Measurements from ENCODE around the gene NCAM2.

The NCAM2 gene

GRCh38 chr21:21226472-21226871, 228.3 kb downstream of the NCAM2 start:
- in situ Hi-C loops (cut with MboI; ENCODE audit: low pct_unique_long_range_greater_than_20kb, low sequenced_read_pairs, unreplicated experiment): no loop called here
- TF ChIP-seq CTCF (IDR thresholded peaks at IDR 0.05; ENCODE audit: extremely low read depth, insufficient read depth, missing control alignments): no peak
- DNase-seq (ENCODE audit: low spot score): no peak

GRCh38 chr21:21230672-21231071, 232.5 kb downstream of the NCAM2 start:
- DNase-seq (ENCODE audit: low spot score): no peak
- TF ChIP-seq CTCF (IDR thresholded peaks at IDR 0.05; ENCODE audit: extremely low read depth, insufficient read depth, missing control alignments): no peak
- in situ Hi-C loops (cut with MboI; ENCODE audit: low pct_unique_long_range_greater_than_20kb, low sequenced_read_pairs, unreplicated experiment): no loop called here

- no peak for DNase-seq (ENCODE audit: low spot score)
- no peak for TF ChIP-seq CTCF (IDR thresholded peaks at IDR 0.05; ENCODE audit: extremely low read depth, insufficient read depth, missing control alignments)
- in situ Hi-C loops (cut with MboI; ENCODE audit: low pct_unique_long_range_greater_than_20kb, low sequenced_read_pairs, unreplicated experiment): no loop called here
These were observed 233.7 kb downstream of the NCAM2 start for GRCh38 chr21:21231913-21232312.

GRCh38 chr21:21232320-21232719, 234.1 kb downstream of the NCAM2 start:
- TF ChIP-seq CTCF (IDR thresholded peaks at IDR 0.05; ENCODE audit: extremely low read depth, insufficient read depth, missing control alignments): peak; percentile 5
- DNase-seq (ENCODE audit: low spot score): no peak
- in situ Hi-C loops (cut with MboI; ENCODE audit: low pct_unique_long_range_greater_than_20kb, low sequenced_read_pairs, unreplicated experiment): no loop called here

GRCh38 chr21:21233051-21233450, 234.8 kb downstream of the NCAM2 start:
- in situ Hi-C loops (cut with MboI; ENCODE audit: low pct_unique_long_range_greater_than_20kb, low sequenced_read_pairs, unreplicated experiment): no loop called here
- TF ChIP-seq CTCF (IDR thresholded peaks at IDR 0.05; ENCODE audit: extremely low read depth, insufficient read depth, missing control alignments): no peak
- DNase-seq (ENCODE audit: low spot score): no peak

- no peak for DNase-seq (ENCODE audit: low spot score)
- no peak for TF ChIP-seq CTCF (IDR thresholded peaks at IDR 0.05; ENCODE audit: extremely low read depth, insufficient read depth, missing control alignments)
- in situ Hi-C loops (cut with MboI; ENCODE audit: low pct_unique_long_range_greater_than_20kb, low sequenced_read_pairs, unreplicated experiment): no loop called here
These were observed 238.8 kb downstream of the NCAM2 start for GRCh38 chr21:21236996-21237395.
